Upper lobe of right lung (tissue), 1 donor: ENCODE measurements around the gene AOAH. TPM values are rescaled to one million over a fixed set of nuclear protein-coding genes. Genes with fewer than 3 reads are reported as not detected.

Experiments
- ATAC-seq: fragments of 200-7000 bp; cut with Tn5 transposase; one replicate; pipeline ENCODE4 v1.9.1; 2020; ENCODE audit warnings: mild to moderate bottlenecking, moderate library complexity
- DNase-seq: peaks from one replicate; pipeline ENCODE4 v3.0.0-alpha.2; 2020
- H3K27ac ChIP-seq: fragments of 200-600 bp; one replicate; pipeline ENCODE4 v1.8.0; 2022
- H3K27me3 ChIP-seq: fragments of 200-600 bp; one replicate; pipeline ENCODE4 v1.8.0; 2022; ENCODE audit warnings: mild to moderate bottlenecking
- H3K36me3 ChIP-seq: fragments of 200-600 bp; one replicate; pipeline ENCODE4 v1.8.0; 2022
- H3K4me1 ChIP-seq: fragments of 200-600 bp; one replicate; pipeline ENCODE4 v1.8.0; 2022
- H3K4me3 ChIP-seq: fragments of 200-600 bp; one replicate; pipeline ENCODE4 v1.8.0; 2022; ENCODE audit warnings: mild to moderate bottlenecking
- H3K9me3 ChIP-seq: fragments of 200-600 bp; one replicate; pipeline ENCODE4 v1.8.0; 2022
- CTCF ChIP-seq: fragments of 200-600 bp; IDR thresholded peaks from one replicate; pipeline ENCODE4 v1.8.0; 2022; ENCODE audit warnings: antibody characterized with exemption
- intact Hi-C: fragments of 100-400 bp; cut with DNase I; formaldehyde crosslinking; loops from one replicate; pipeline ENCODE4 v1.11.0; 2022
- total RNA-seq: library from RNA; stranded (reverse); fragmentation: NEBNext Ultra II Directional; extraction: Animal tissue kit (Norgen Biotek cat#: 25700); gene quantifications from one replicate; pipeline ENCODE4 v1.2.1, GENCODE V29; 2021
- donor health status: DM: no; HTN: yes; CAD: no; lungs with severe emphysema.

Gene AOAH
- total RNA-seq, 1 donor from 2014 or later, result 20.8 TPM

GRCh38 chr7:36636126-36636525 is 88.2 kb downstream of the AOAH start:
- Histone ChIP-seq H3K9me3 (no peaks in the 10 kb centered on the region), H3K27ac (no peak overlapping the region), H3K4me3 (no peak overlapping the region), H3K4me1 (no peaks in the 10 kb centered on the region), H3K27me3 (no peaks in the 10 kb centered on the region), H3K36me3 (no peaks in the 10 kb centered on the region)
- no peak for TF ChIP-seq CTCF
- intact Hi-C loops, result no loop called here
- DNase-seq (no peak), ATAC-seq (no peak)

GRCh38 chr7:36635091-36635490 is 89.2 kb downstream of the AOAH start:
- Histone ChIP-seq H3K4me3 (no peak overlapping the region), H3K36me3 (no peaks in the 10 kb centered on the region), H3K27me3 (no peaks in the 10 kb centered on the region), H3K9me3 (no peaks in the 10 kb centered on the region), H3K4me1 (no peaks in the 10 kb centered on the region), H3K27ac (no peak overlapping the region)
- no peak for TF ChIP-seq CTCF
- DNase-seq (no peak), ATAC-seq (no peak)
- intact Hi-C loops, result no loop called here

GRCh38 chr7:36633377-36633776 is 90.9 kb downstream of the AOAH start:
- ATAC-seq, result no peak
- Histone ChIP-seq H3K9me3 (no peaks in the 10 kb centered on the region), H3K36me3 (no peaks in the 10 kb centered on the region), H3K4me1 (no peaks in the 10 kb centered on the region), H3K27ac (no peak overlapping the region), H3K4me3 (no peak overlapping the region), H3K27me3 (no peaks in the 10 kb centered on the region)
- DNase-seq, result no peak
- TF ChIP-seq CTCF, result no peak
- intact Hi-C loops, result no loop called here

GRCh38 chr7:36630112-36630650 is 94.1 kb downstream of the AOAH start:
- TF ChIP-seq CTCF, result no peak
- ATAC-seq (no peak), DNase-seq (no peak)
- Histone ChIP-seq H3K27me3 (no peaks in the 10 kb centered on the region), H3K36me3 (no peaks in the 10 kb centered on the region), H3K4me1 (no peaks in the 10 kb centered on the region), H3K9me3 (no peaks in the 10 kb centered on the region), H3K27ac (no peak overlapping the region), H3K4me3 (no peak overlapping the region)
- intact Hi-C loops, result no loop called here

- no peak for TF ChIP-seq CTCF
- DNase-seq, result no peak
- H3K36me3 ChIP-seq, result no peaks in the 10 kb centered on the region
- H3K27ac ChIP-seq, result no peak overlapping the region
- no peak for ATAC-seq
- H3K4me3 ChIP-seq, result no peak overlapping the region
- no peaks in the 10 kb centered on the region for H3K27me3 ChIP-seq
- intact Hi-C loops, result no loop called here
- H3K4me1 ChIP-seq, result no peaks in the 10 kb centered on the region
- H3K9me3 ChIP-seq, result no peaks in the 10 kb centered on the region
These were observed 94.9 kb downstream of the AOAH start for GRCh38 chr7:36629351-36629750.

- no peak for TF ChIP-seq CTCF
- Histone ChIP-seq H3K27ac (no peak overlapping the region), H3K36me3 (no peaks in the 10 kb centered on the region), H3K9me3 (no peaks in the 10 kb centered on the region), H3K4me3 (no peak overlapping the region), H3K27me3 (no peaks in the 10 kb centered on the region), H3K4me1 (no peaks in the 10 kb centered on the region)
- no peak for ATAC-seq
- no peak for DNase-seq
- intact Hi-C loops, result no loop called here
These were observed 96.5 kb downstream of the AOAH start for GRCh38 chr7:36627836-36628235.
